ENCODE results near the gene SETD2.
"Not testable (repeated sequence)": the region's sequence is repeated elsewhere in the genome, so short reads cannot be mapped to it uniquely, and the experiment has no call there.

The SETD2 gene

DNA sequence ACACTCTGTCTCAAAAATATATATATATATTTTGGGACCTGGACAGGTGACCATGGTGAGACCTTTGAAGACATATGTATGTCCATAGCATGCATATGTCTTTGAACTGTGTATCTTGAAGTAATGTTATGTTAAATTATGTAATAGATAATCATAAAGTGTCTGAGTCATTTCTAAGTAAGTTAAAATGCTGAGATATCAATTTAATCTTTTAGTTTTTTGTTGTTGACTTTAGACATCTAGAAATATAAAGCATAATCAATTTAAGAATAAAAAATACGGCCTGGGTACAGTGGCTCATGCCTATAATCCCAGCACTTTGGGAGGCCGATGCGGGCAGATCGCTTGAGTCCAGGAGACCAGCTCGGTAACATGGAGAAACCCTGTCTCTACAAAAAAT lies 12.7 kb upstream of the SETD2 start:
- H3K27me3 Mint-ChIP-seq, result no peaks in the 10 kb centered on the region
- H3K27ac Mint-ChIP-seq, result no peak overlapping the region
- no peaks in the 10 kb centered on the region for H3K9me3 Mint-ChIP-seq
- DNase-seq (no peak), ATAC-seq (replicated peaks) (no peak)
- H3K4me1 Mint-ChIP-seq (ENCODE audit: low read depth in 2 of 2), result no peaks in the 10 kb centered on the region
- H3K36me3 Mint-ChIP-seq (ENCODE audit: insufficient read depth), result peaks cover 13% of the 10 kb centered on the region
- no peak overlapping the region for H3K4me3 Mint-ChIP-seq

DNA sequence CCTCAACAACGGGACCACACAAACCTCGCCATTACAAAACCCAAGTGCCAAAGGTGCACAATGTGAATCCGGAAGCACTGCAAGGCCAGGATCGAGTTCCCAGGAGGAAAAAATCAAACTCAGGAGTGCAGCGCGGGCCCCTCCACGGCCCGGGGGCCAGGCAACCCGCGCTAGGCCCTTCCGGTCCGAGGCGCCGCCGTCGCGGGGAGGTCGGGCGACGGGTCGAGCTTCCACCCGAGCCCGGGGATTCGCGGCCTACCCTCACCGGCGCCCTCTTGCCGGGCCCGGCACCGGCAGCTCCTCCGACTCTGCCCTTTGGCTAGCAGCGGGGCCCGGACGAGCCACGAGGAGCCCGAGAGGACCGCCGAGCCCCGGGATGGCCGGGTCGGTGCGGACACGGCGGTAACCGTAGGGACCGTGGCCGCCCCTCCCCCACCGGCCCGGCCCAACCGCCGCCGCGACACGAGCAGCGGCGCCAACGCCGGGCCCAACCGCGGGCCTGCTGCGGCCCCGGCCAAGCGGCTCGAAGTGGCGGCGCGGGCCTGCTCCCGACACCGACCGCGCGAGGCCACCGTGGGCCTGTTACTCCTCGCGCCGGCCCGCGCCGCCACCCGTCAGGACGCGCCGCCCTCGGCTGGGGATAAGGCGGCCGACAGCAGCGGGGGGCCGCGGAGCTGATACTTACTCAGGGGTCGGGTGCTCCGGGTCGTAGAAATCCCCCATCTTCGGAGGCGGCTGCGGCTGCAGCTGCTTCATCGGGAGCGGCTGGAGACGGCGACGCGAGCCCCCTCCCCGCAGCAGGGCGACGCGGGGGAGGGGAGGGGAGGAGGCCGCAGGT lies 525 bp downstream of the SETD2 start:
- peak overlapping the region; percentile 95 to 98 for H3K27ac Mint-ChIP-seq
- peak overlapping the region; percentile 84 to 96 for H3K4me3 Mint-ChIP-seq
- peaks cover 32% of the 10 kb centered on the region for H3K36me3 Mint-ChIP-seq (ENCODE audit: insufficient read depth)
- peaks cover 30 to 53% of the 10 kb centered on the region in 2 donors for H3K4me1 Mint-ChIP-seq (ENCODE audit: low read depth in 2 of 2)
- no peaks in the 10 kb centered on the region for H3K27me3 Mint-ChIP-seq
- DNase-seq, result peak; percentile 45 to 68 (median 54)
- ATAC-seq (replicated peaks), result peak; percentile 31
- H3K9me3 Mint-ChIP-seq, result no peaks in the 10 kb centered on the region

GRCh38 chr3:47162697-47163168 lies 1.2 kb downstream of the SETD2 start:
- H3K36me3 Mint-ChIP-seq (ENCODE audit: insufficient read depth), result peaks cover 32% of the 10 kb centered on the region
- peak overlapping the region; percentile 84 to 96 for H3K4me3 Mint-ChIP-seq
- no peaks in the 10 kb centered on the region for H3K27me3 Mint-ChIP-seq
- DNase-seq, result no peak
- peak overlapping the region; percentile 95 to 98 for H3K27ac Mint-ChIP-seq
- no peaks in the 10 kb centered on the region for H3K9me3 Mint-ChIP-seq
- H3K4me1 Mint-ChIP-seq (ENCODE audit: low read depth in 2 of 2), result peaks cover 35 to 57% of the 10 kb centered on the region in 2 donors
- no peak for ATAC-seq (replicated peaks)

DNA sequence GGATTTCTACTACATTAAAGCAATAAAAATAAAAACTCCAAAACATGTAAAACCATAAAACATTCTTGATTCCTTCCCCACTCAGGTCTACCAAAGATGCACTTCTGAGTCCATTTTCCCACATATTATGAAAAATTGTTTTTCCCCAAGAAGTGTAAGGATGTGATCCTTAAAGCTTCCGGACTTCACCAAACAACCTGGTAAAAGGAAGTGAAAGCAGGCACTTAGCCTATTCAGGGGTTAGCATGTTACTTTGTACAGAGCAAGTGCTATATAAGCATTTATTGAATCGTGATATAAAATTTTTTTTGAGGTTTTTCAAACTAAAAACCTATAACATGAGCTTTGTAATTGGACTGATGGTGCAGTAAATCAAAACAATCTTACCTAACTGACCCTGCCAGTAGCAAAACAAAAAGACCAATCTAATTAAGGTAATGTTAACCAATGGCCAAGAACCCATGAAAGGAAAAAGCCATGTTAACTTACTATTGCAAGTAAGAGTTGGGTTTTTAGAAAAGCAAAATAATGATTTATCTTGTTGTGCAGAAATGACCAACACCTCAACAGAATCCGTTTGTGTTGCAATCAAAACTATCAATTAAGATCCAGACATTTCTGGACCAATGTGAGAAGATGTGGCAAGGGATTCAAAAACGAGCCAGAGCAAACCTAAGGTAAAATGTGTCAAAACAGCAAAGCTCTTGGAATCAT lies 1.8 kb downstream of the SETD2 start:
- DNase-seq, result no peak
- H3K4me1 Mint-ChIP-seq (ENCODE audit: low read depth in 2 of 2), result peaks cover 38 to 62% of the 10 kb centered on the region in 2 donors
- H3K36me3 Mint-ChIP-seq (ENCODE audit: insufficient read depth), result peaks cover 29% of the 10 kb centered on the region
- H3K9me3 Mint-ChIP-seq, result no peaks in the 10 kb centered on the region
- H3K27me3 Mint-ChIP-seq, result no peaks in the 10 kb centered on the region
- no peak for ATAC-seq (replicated peaks)
- H3K4me3 Mint-ChIP-seq, result peak overlapping the region; percentile 84 to 96
- peak overlapping the region; percentile 95 to 98 for H3K27ac Mint-ChIP-seq

DNA sequence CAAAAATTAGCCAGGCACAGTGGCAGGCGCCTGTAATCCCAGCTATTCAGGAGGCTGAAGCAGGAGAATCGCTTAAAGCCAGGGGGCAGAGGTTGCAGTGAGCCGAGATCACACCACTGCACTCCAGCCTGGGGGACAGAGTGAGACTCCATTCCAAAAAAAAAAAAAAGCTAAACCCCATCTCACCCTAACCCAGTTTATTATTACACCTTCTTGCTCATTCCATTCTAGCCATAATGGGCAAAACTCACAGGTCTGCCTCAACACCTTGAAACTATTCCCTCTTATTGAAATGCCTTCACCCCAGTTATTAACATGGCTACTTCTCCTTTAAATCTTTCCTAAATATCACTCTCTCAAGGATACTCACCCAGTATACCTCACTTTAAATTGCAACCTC lies 4.1 kb downstream of the SETD2 start:
- peak overlapping the region; percentile 84 to 96 for H3K4me3 Mint-ChIP-seq
- ATAC-seq (replicated peaks), result no peak
- H3K4me1 Mint-ChIP-seq (ENCODE audit: low read depth in 2 of 2), result peaks cover 41 to 67% of the 10 kb centered on the region in 2 donors
- peaks cover 21% of the 10 kb centered on the region for H3K36me3 Mint-ChIP-seq (ENCODE audit: insufficient read depth)
- H3K9me3 Mint-ChIP-seq, result no peaks in the 10 kb centered on the region
- H3K27me3 Mint-ChIP-seq, result no peaks in the 10 kb centered on the region
- DNase-seq, result no peak
- peak overlapping the region; percentile 10 to 71 for H3K27ac Mint-ChIP-seq

GRCh38 chr3:47158208-47158607 lies 5.7 kb downstream of the SETD2 start:
- Mint-ChIP-seq H3K4me3 (peak overlapping the region; percentile 9 to 55), H3K9me3 (no peaks in the 10 kb centered on the region), H3K27ac (peak overlapping the region; percentile 4 to 76), H3K27me3 (no peaks in the 10 kb centered on the region), H3K4me1 (ENCODE audit: low read depth in 2 of 2) (peaks cover 49 to 78% of the 10 kb centered on the region in 2 donors), H3K36me3 (ENCODE audit: insufficient read depth) (peaks cover 8% of the 10 kb centered on the region)
- DNase-seq (no peak), ATAC-seq (replicated peaks) (no peak)

DNA sequence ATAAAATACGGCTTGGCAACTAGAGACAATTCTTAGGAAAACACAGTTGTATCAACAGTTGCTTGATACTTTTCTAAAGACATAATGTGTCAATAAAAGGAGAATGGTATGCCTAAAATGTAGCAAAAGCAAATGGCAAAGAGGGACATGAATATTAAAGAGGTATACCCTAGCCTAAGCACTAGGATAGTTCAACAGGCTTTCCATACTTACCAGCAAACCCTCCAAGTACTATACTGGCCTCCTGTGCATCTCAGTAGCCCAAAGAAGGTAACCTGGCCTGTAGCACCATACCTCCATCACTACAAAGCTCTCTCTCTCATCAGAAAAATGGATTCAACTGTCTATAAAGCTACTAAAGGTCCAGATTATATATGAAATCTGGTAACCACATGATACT lies 7.5 kb downstream of the SETD2 start:
- ATAC-seq (replicated peaks) (no peak), DNase-seq (no peak)
- Mint-ChIP-seq H3K9me3 (no peaks in the 10 kb centered on the region), H3K27ac (no peak overlapping the region), H3K4me3 (peak overlapping the region in 1 of 2 donors; percentile 2), H3K27me3 (no peaks in the 10 kb centered on the region), H3K36me3 (ENCODE audit: insufficient read depth) (peaks cover 2% of the 10 kb centered on the region), H3K4me1 (ENCODE audit: low read depth in 2 of 2) (peaks cover 59 to 82% of the 10 kb centered on the region in 2 donors)

DNA sequence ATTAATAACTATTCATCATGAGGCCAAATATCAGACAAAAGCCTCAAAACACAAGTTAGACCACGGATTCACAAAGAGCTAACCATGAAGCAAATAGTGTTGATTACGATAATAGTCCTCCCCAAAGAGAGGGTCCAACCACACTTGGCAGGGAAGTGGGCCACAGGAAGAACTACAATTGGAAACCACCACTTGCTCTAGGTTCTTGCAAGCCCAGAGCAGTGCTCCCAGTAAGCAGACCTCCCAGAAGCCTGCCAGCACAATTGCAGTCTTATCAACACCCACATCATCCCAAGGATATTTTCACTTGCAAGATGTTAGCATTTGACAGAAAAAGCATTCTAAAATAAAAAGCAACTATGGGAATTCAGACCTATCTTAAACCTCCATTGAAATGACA lies 11.3 kb downstream of the SETD2 start:
- Mint-ChIP-seq H3K4me1 (ENCODE audit: low read depth in 2 of 2) (peaks cover 43 to 76% of the 10 kb centered on the region in 2 donors), H3K36me3 (ENCODE audit: insufficient read depth) (no peaks in the 10 kb centered on the region), H3K27me3 (no peaks in the 10 kb centered on the region), H3K4me3 (peak overlapping the region; percentile 19 to 45), H3K9me3 (no peaks in the 10 kb centered on the region), H3K27ac (peak overlapping the region in 1 of 2 donors; percentile 44)
- peak; percentile 43 for ATAC-seq (replicated peaks)
- DNase-seq, result no peak

- no peaks in the 10 kb centered on the region for H3K27me3 Mint-ChIP-seq
- H3K36me3 Mint-ChIP-seq (ENCODE audit: insufficient read depth), result peaks cover 5% of the 10 kb centered on the region
- DNase-seq (no peak), ATAC-seq (replicated peaks) (no peak)
- peak overlapping the region in 1 of 2 donors; percentile 45 for H3K4me3 Mint-ChIP-seq
- H3K27ac Mint-ChIP-seq, result peak overlapping the region in 1 of 2 donors; percentile 44
- peaks cover 41 to 74% of the 10 kb centered on the region in 2 donors for H3K4me1 Mint-ChIP-seq (ENCODE audit: low read depth in 2 of 2)
- no peaks in the 10 kb centered on the region for H3K9me3 Mint-ChIP-seq
Observed at GRCh38 chr3:47151836-47152235, 12.1 kb downstream of the SETD2 start.

DNA sequence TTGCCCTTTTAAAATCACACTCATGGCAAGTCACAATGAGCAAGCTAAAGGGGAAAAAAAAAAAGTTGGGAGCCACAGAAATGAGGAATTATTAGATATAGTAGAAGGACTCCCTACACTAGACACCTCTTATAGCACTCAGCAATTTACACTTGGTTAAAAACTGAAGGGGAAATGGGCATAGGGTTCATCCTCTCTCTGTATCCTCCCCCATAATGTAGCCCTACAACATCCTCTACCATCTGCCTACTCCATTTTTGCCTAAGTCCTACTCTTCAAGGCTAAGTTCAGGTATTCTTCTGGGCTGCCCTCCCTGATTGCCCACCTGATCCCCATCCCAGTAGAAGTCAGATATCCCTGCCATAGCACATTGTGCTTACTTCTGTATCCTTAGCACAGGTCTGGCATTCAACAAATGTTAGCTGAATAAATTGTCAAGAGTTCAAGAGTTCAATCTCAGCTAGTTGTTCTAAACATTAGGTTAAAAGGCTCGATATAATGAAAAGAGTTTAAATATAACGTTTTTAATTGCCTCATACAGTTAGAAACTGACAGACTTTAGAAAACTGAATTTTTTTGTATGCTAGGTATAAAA lies 14.5 kb downstream of the SETD2 start:
- Mint-ChIP-seq H3K9me3 (no peaks in the 10 kb centered on the region), H3K27ac (peak overlapping the region in 1 of 2 donors; percentile 27), H3K36me3 (ENCODE audit: insufficient read depth) (peaks cover 5% of the 10 kb centered on the region), H3K4me3 (peak overlapping the region in 1 of 2 donors; percentile 3), H3K4me1 (ENCODE audit: low read depth in 2 of 2) (peaks cover 31 to 73% of the 10 kb centered on the region in 2 donors), H3K27me3 (no peaks in the 10 kb centered on the region)
- peak; percentile 32 for ATAC-seq (replicated peaks)
- DNase-seq, result no peak

DNA sequence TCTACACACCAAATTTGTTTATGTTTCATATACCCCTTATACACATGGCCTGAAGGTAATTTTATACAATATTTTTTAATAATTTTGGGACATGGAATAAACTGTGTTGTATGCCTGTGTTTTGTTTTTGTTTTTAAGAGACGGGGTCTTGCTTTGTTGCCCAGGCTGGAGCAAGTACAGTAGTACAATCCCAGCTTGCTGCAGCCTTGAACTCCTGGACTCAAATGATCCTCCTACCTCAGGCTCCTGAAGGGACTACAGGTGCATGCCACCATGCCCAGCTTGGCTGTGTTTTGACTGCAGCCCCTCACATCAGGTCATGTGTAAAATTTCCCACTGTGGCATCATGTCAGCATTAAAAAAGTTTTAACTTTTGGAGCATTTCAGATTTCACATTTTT lies 18.6 kb downstream of the SETD2 start:
- Mint-ChIP-seq H3K27me3 (no peaks in the 10 kb centered on the region), H3K27ac (peak overlapping the region in 1 of 2 donors; percentile 57), H3K9me3 (no peaks in the 10 kb centered on the region), H3K36me3 (ENCODE audit: insufficient read depth) (peaks cover 5% of the 10 kb centered on the region), H3K4me1 (ENCODE audit: low read depth in 2 of 2) (peaks cover 19 to 57% of the 10 kb centered on the region in 2 donors), H3K4me3 (no peak overlapping the region)
- DNase-seq, result no peak
- ATAC-seq (replicated peaks), result no peak

GRCh38 chr3:47143068-47143467 lies 20.8 kb downstream of the SETD2 start:
- DNase-seq (no peak), ATAC-seq (replicated peaks) (no peak)
- H3K36me3 Mint-ChIP-seq (ENCODE audit: insufficient read depth), result peaks cover 5% of the 10 kb centered on the region
- no peak overlapping the region for H3K4me3 Mint-ChIP-seq
- no peaks in the 10 kb centered on the region for H3K9me3 Mint-ChIP-seq
- peaks cover 19 to 53% of the 10 kb centered on the region in 2 donors for H3K4me1 Mint-ChIP-seq (ENCODE audit: low read depth in 2 of 2)
- H3K27ac Mint-ChIP-seq, result no peak overlapping the region
- no peaks in the 10 kb centered on the region for H3K27me3 Mint-ChIP-seq

DNA sequence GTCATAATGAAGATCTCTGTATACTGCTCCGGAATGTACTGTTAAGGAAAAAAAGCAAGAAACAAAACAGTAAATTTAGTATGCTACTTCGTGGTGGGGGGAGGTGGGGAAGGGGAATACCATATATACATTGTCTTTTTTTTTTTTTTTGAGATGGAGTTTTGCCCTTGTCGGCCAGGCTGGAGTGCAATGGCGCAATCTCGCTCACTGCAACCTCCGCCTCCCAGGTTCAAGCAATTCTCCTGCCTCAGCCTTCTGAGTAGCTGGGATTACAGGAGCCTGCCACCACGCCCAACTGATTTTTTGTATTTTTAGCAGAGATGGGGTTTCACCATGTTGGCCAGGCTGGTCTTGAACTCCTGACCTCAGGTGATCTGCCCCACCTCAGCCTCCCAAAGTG lies 21.4 kb downstream of the SETD2 start:
- H3K27ac Mint-ChIP-seq; H3K36me3 Mint-ChIP-seq (ENCODE audit: insufficient read depth); DNase-seq; H3K9me3 Mint-ChIP-seq; H3K27me3 Mint-ChIP-seq; H3K4me3 Mint-ChIP-seq; ATAC-seq (replicated peaks): not testable (repeated sequence)
- peaks cover 19 to 52% of the 10 kb centered on the region in 2 donors for H3K4me1 Mint-ChIP-seq (ENCODE audit: low read depth in 2 of 2)

Measured in effector memory CD8-positive, alpha-beta T cell (primary cell).